Measurements from ENCODE around the gene SACS.

SACS gene

GRCh38 chr13:23354520-23354919 lies 79.0 kb downstream of the SACS start:
- H3K27me3 ChIP-seq (ENCODE audit: control insufficient read depth, low read length): no peaks in the 10 kb centered on the region
- H3K4me3 ChIP-seq (ENCODE audit: low read length): no peak overlapping the region
- H3K9me2 ChIP-seq (replicated peaks; ENCODE audit: control insufficient read depth, low read length): no peaks in the 10 kb centered on the region
- no peak overlapping the region for H3K27ac ChIP-seq (ENCODE audit: low read depth, low read length)
- TF ChIP-seq EZH2phosphoT487 (IDR thresholded peaks at IDR 0.05; ENCODE audit: borderline replicate concordance, low read length) (no peak), CTCF (IDR thresholded peaks at IDR 0.05; ENCODE audit: low read depth, low read length, poor library complexity, severe bottlenecking) (no peak)
- no peaks in the 10 kb centered on the region for H3K9me3 ChIP-seq (ENCODE audit: control insufficient read depth, insufficient read depth, low read length)
- no peaks in the 10 kb centered on the region for H3K79me2 ChIP-seq (ENCODE audit: control insufficient read depth, low read length)
- no peak overlapping the region for H3K4me2 ChIP-seq (ENCODE audit: low read length)
- H3K4me1 ChIP-seq (ENCODE audit: control insufficient read depth, low read length): no peaks in the 10 kb centered on the region
- H3F3A ChIP-seq (ENCODE audit: control insufficient read depth, insufficient read depth): no peaks in the 10 kb centered on the region
- no peaks in the 10 kb centered on the region for H4K20me1 ChIP-seq (ENCODE audit: control insufficient read depth, insufficient read depth, low read depth, low read length)
- H3K36me3 ChIP-seq (ENCODE audit: control insufficient read depth, low read length): no peaks in the 10 kb centered on the region

DNA sequence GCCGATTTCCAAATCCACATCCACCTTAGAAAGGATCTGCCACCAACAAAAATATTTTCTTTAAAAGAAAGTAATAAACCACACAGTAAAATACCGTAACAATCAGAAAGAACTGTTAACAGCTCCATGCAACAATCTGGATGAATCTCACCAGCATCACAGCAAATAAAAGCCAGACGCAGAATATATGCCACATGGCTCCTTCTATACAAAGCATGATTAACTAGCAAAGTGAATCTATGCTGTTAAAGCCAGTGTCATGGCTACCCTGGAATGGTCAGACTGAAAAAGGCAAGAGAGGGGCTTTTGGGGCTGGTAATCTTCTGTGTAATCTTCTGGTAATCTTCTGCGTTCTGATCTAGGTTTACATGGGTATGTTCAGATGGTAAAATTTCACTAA lies 81.3 kb downstream of the SACS start:
- H3K27me3 ChIP-seq (ENCODE audit: control insufficient read depth, low read length): no peaks in the 10 kb centered on the region
- H3K4me3 ChIP-seq (ENCODE audit: low read length): no peak overlapping the region
- no peaks in the 10 kb centered on the region for H3K4me1 ChIP-seq (ENCODE audit: control insufficient read depth, low read length)
- H3K9me2 ChIP-seq (replicated peaks; ENCODE audit: control insufficient read depth, low read length): no peaks in the 10 kb centered on the region
- no peaks in the 10 kb centered on the region for H4K20me1 ChIP-seq (ENCODE audit: control insufficient read depth, insufficient read depth, low read depth, low read length)
- no peaks in the 10 kb centered on the region for H3K79me2 ChIP-seq (ENCODE audit: control insufficient read depth, low read length)
- H3K27ac ChIP-seq (ENCODE audit: low read depth, low read length): no peak overlapping the region
- H3K9me3 ChIP-seq (ENCODE audit: control insufficient read depth, insufficient read depth, low read length): no peaks in the 10 kb centered on the region
- no peak overlapping the region for H3K4me2 ChIP-seq (ENCODE audit: low read length)
- no peaks in the 10 kb centered on the region for H3K36me3 ChIP-seq (ENCODE audit: control insufficient read depth, low read length)
- H3F3A ChIP-seq (ENCODE audit: control insufficient read depth, insufficient read depth): no peaks in the 10 kb centered on the region
- TF ChIP-seq CTCF (IDR thresholded peaks at IDR 0.05; ENCODE audit: low read depth, low read length, poor library complexity, severe bottlenecking) (no peak), EZH2phosphoT487 (IDR thresholded peaks at IDR 0.05; ENCODE audit: borderline replicate concordance, low read length) (no peak)

DNA sequence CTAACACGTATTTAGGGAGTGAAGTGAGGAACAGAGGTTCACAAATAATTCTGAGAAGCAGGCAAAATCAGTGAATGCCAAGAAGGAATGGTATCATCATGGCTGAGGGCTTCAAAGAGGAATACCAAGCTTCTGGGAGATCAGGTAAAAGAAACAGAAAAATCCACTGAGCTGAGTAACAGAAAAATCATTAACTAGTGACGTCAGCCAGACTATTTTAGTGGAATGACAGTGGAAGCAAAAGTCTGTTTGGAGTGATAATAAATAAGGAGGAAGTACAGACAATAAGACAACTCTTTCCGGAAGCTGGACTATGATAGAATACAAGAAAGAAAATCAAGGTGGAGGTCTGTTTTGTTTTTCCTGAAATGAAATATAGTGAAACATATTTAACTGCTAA lies 83.5 kb downstream of the SACS start:
- TF ChIP-seq EZH2phosphoT487 (IDR thresholded peaks at IDR 0.05; ENCODE audit: borderline replicate concordance, low read length) (no peak), CTCF (IDR thresholded peaks at IDR 0.05; ENCODE audit: low read depth, low read length, poor library complexity, severe bottlenecking) (no peak)
- Histone ChIP-seq H4K20me1 (ENCODE audit: control insufficient read depth, insufficient read depth, low read depth, low read length) (no peaks in the 10 kb centered on the region), H3K79me2 (ENCODE audit: control insufficient read depth, low read length) (no peaks in the 10 kb centered on the region), H3K4me3 (ENCODE audit: low read length) (no peak overlapping the region), H3K36me3 (ENCODE audit: control insufficient read depth, low read length) (no peaks in the 10 kb centered on the region), H3K27ac (ENCODE audit: low read depth, low read length) (no peak overlapping the region), H3K4me2 (ENCODE audit: low read length) (no peak overlapping the region), H3K9me2 (replicated peaks; ENCODE audit: control insufficient read depth, low read length) (no peaks in the 10 kb centered on the region), H3K4me1 (ENCODE audit: control insufficient read depth, low read length) (no peaks in the 10 kb centered on the region), H3K9me3 (ENCODE audit: control insufficient read depth, insufficient read depth, low read length) (no peaks in the 10 kb centered on the region), H3F3A (ENCODE audit: control insufficient read depth, insufficient read depth) (no peaks in the 10 kb centered on the region), H3K27me3 (ENCODE audit: control insufficient read depth, low read length) (no peaks in the 10 kb centered on the region)
